ENCODE measurements around the gene MYOZ2.
A peak's percentile ranks its signal among the peaks of the same experiment; 100 is the strongest.

The MYOZ2 gene

DNA sequence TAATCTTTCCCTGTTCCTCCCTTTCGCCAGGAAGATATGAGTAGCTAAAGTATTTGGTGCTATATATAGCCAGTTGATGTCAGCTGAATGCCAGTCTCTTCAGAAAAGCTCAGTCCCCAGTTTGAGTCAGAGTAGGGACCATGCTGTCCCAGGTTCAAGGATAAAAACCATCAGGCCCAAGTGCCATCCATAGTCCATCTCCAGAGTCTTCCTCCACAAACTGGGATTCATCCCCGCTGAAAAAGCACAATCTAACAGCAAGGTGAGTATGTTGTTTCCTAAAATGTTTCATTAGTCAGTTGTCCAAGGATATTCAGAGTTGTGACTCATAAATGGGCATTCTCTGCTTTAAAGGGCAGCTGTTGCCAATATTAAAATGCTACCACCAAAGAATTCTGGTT is at the start of gene MYOZ2:
TSS of gene MYOZ2 (plus strand) at position 112 of the 401 bp plus-strand sequence. CDS start 694 bp downstream, outside the sequence.
- FAIRE-seq (no peak), DNase-seq (ENCODE audit: insufficient read length, low spot score) (no peak)
- no peak for TF ChIP-seq POLR2A (IDR thresholded peaks at IDR 0.05; ENCODE audit: low read depth, low read length)

GRCh38 chr4:119087121-119087520 is 48.5 kb upstream of the MYOZ2 start:
- TF ChIP-seq POLR2A (IDR thresholded peaks at IDR 0.05; ENCODE audit: low read depth, low read length): no peak
- DNase-seq (ENCODE audit: insufficient read length, low spot score) (no peak), FAIRE-seq (no peak)

- DNase-seq (ENCODE audit: insufficient read length, low spot score) (no peak), FAIRE-seq (no peak)
- no peak for TF ChIP-seq POLR2A (IDR thresholded peaks at IDR 0.05; ENCODE audit: low read depth, low read length)
Observed at GRCh38 chr4:119087656-119088055, 48.0 kb upstream of the MYOZ2 start.

- TF ChIP-seq POLR2A (IDR thresholded peaks at IDR 0.05; ENCODE audit: low read depth, low read length): no peak
- FAIRE-seq (no peak), DNase-seq (ENCODE audit: insufficient read length, low spot score) (no peak)
Observed at GRCh38 chr4:119093042-119093827, 42.4 kb upstream of the MYOZ2 start.

DNA sequence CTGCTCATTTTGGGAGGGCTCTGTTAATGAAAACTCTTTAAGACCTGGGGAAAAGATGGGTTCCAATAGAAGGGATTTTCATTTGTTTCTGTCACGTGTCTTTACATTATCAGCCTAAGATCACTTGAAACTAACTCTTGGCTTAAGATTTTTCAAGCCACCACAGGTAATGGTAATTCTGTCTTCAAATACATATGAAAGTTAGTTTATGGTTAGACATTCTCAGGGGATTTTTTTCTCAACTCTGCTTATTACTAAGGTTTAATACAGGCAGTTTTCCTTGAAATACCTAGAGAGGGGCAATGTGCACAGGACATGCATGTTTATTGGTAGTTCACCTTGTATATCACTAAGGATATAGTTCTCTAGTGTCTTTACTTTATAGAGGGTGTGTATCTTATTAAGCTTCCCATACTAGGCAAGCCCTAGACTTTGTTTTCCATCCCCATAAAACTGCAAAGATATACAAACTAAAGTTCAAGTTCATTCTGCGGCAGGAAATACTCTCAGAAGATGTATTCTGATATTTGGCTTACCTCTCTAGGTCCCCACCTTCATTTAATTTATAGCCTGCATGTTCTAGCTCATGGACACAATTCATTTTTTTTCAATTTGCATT is 38.2 kb upstream of the MYOZ2 start:
- TF ChIP-seq POLR2A (IDR thresholded peaks at IDR 0.05; ENCODE audit: low read depth, low read length): no peak
- FAIRE-seq (no peak), DNase-seq (ENCODE audit: insufficient read length, low spot score) (no peak)

- DNase-seq (ENCODE audit: insufficient read length, low spot score) (no peak), FAIRE-seq (no peak)
- no peak for TF ChIP-seq POLR2A (IDR thresholded peaks at IDR 0.05; ENCODE audit: low read depth, low read length)
Observed at GRCh38 chr4:119098306-119098705, 37.3 kb upstream of the MYOZ2 start.

DNA sequence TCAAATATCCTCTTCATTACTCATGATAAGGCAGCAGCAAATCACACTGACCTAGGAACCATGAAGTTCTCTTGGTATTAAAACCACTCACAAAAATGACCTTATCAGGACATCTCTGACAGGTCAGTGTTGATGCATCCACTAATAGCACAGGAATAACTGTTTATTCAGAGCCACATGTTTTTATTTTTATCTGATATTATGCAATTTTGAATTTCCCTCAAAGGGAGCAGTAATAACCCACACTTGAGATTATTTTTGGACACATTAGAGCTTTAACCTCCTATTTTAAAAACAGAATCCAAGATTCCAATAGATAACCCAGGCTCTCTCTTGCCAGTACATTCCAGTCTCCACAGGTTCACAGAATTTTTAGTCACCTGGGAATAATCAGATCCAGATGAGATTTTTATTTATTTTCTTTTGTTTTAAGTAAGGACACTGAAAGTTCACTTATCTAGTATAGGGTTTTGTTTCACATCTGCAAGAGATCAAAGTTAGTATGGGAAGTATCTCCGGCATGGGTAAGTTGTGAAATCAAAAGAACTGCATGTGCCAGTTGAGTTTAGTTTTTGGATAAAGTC is 36.3 kb upstream of the MYOZ2 start:
- no peak for TF ChIP-seq POLR2A (IDR thresholded peaks at IDR 0.05; ENCODE audit: low read depth, low read length)
- DNase-seq (ENCODE audit: insufficient read length, low spot score) (no peak), FAIRE-seq (no peak)

- no peak for DNase-seq (ENCODE audit: insufficient read length, low spot score)
- no peak for TF ChIP-seq POLR2A (IDR thresholded peaks at IDR 0.05; ENCODE audit: low read depth, low read length)
- no peak for FAIRE-seq
Observed at GRCh38 chr4:119100655-119101054, 35.0 kb upstream of the MYOZ2 start.

DNA sequence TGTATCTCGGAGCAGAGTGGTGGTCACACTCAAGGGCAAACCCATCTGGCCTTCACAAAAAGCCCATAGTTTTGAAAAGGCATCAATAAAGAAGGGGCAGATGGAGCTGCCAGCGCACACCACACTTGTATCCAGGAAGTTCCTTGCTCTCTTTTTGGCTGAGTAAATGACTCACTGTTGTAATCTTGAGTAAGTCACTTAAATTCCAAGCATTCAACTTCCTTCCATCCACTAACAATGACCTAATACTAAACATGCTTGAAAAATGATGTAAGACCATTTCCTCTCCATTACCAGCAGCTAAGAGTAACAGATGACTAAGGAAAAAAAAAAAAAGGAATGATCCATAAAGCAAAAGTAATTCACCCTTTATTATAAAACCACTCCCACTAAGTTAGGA is 32.4 kb upstream of the MYOZ2 start:
- DNase-seq (ENCODE audit: insufficient read length, low spot score) (peak; percentile 28), FAIRE-seq (peak; percentile 96)
- TF ChIP-seq POLR2A (IDR thresholded peaks at IDR 0.05; ENCODE audit: low read depth, low read length): no peak

DNA sequence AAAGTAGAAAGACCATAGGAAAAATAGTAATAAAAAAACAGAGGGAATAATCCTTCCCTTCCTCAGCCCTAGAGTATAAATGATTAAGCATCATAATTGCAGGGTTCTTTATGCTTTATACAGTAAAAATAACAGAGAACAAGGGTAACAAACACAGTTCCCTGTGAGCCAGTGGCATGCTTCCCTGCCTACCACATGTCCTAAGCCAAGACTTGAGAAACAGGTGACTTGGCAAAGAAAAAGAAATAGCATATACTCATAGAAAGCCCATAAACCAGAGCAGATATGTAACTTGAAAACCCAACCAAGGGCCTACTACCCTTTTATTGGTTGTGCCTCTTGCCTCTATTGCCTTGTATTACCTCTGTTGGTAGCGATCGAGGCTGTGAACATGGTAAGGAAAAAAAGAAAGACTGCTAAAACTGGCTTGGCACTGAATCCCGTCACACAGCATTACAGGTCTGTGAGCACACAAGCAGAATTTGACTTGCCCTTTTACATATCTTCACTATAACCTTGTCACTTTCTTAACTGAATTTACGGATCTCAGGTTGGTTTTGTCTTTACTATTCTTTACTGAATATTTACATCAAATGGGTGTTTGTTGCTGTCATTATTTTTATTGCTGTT is 30.9 kb upstream of the MYOZ2 start:
- no peak for TF ChIP-seq POLR2A (IDR thresholded peaks at IDR 0.05; ENCODE audit: low read depth, low read length)
- FAIRE-seq (no peak), DNase-seq (ENCODE audit: insufficient read length, low spot score) (no peak)

DNA sequence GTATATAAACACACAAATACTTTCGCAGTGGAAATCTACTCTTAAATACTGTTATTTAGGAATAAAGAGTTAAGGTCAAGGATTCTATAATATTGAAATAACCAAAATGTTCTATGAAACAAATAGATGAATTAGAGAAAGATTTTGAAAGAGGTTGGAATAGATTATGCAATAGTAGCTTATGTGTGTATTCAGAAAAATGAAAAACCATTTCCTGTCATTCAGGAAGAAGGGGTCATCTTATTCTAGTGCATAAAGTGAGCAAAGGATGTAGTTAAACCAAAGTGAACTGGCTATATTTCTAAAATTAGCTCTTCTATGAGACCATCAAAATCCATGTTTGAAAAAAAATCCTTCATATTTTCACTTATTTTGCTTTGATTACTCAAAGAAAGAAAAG is 30.0 kb upstream of the MYOZ2 start:
- TF ChIP-seq POLR2A (IDR thresholded peaks at IDR 0.05; ENCODE audit: low read depth, low read length): no peak
- no peak for DNase-seq (ENCODE audit: insufficient read length, low spot score)
- FAIRE-seq: no peak

DNA sequence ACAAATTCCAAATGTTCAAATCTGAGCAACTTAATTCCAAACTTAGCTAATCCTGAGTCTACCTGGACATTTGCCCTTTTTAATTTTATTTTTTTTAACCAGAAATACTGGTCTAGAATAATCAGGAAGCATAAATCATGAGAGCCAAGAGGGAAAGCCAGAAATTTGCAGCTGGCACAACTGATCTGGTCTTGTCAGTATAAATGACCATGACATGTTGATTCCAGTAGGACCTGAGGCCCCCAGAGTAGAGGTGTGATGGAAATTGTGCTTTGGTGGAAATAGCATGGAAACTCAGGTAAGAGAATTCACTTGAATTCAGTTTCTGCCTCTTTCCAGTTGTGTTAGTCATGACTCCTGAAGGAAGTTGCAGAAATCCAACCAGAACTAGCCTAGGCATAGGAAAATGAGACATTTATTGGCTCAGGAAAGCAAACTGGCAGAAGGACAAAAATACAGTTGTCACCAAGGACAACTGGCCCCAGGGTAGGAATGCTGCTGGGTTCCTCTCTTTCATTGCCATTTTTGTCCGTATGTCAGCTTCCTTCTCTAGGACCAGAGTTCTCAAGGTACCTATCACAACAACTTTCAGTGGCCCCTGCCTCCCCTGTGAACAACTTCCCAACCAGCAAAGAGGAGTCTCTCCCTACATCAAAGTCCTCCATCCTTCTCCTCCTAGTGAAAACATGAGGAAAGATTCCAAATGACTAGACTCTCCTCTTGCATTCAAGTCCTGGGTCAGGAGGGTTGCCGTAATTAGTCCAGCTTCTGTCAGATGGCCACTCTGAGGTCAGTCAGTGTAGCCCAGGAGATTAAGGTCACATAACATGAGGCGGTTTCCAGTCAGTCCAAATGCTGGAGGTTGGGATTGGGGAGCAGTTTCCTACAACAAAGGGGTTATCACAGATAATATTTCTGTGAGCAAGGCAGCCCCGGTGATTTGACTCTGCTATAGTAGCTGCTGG is 29.3 kb upstream of the MYOZ2 start:
- no peak for TF ChIP-seq POLR2A (IDR thresholded peaks at IDR 0.05; ENCODE audit: low read depth, low read length)
- DNase-seq (ENCODE audit: insufficient read length, low spot score): no peak
- FAIRE-seq: no peak

DNA sequence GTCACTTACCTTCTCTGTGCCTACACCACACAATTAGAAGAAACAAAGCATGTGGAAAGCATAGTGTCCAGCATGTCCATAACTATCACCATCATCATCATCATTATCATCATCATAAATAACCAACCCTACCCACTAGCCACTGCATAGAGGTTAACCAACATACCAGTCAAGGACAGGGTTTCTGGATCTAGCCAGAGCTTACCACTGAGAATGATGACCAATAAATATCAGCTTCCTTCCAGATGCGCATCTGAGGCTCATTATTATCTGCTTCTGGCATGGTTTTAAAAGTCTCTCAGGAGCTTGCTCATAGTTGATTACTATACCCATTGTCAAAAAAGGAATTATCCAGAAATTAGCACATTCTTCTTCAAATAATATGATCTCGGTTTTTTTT is 25.5 kb upstream of the MYOZ2 start:
- FAIRE-seq (no peak), DNase-seq (ENCODE audit: insufficient read length, low spot score) (no peak)
- no peak for TF ChIP-seq POLR2A (IDR thresholded peaks at IDR 0.05; ENCODE audit: low read depth, low read length)

Data from H54 (cell line).